Measurements from ENCODE around the gene EDC4. TPM values are rescaled to one million over a fixed set of nuclear protein-coding genes. Genes with fewer than 3 reads are reported as not detected.
A peak's percentile ranks its signal among the peaks of the same experiment; 100 is the strongest.

Gene EDC4
- total RNA-seq, 1 donor from 2014 or later: 115 TPM

DNA sequence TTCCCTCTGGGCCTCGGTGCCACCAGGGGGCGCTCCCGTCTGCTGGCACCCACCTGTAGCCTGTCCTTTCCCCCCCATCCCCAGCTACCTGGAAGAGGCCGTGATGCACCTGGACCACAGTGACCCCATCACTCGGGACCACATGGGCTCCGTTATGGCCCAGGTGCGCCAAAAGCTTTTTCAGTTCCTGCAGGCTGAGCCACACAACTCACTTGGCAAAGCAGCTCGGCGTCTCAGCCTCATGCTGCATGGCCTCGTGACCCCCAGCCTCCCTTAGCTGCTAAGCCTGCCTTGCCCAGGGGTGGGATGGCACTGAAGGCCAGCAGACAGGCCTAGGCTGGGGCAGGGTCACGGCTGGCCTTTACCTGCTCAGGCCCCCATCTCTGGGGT, 11.0 kb downstream of the EDC4 start:
- H3K27me3 Mint-ChIP-seq (ENCODE audit: insufficient read depth): no peaks in the 10 kb centered on the region
- H3K4me1 Mint-ChIP-seq (ENCODE audit: low read depth): no peaks in the 10 kb centered on the region
- DNase-seq (ENCODE audit: low spot score): peak; percentile 56
- H3K36me3 Mint-ChIP-seq (ENCODE audit: low read depth): peaks cover 37% of the 10 kb centered on the region
- H3K9me3 Mint-ChIP-seq: no peaks in the 10 kb centered on the region
- intact Hi-C loops (cut with micrococcal nuclease): loop anchor here (1.0 kb wide), 2 partner anchors 44 to 156 kb away; no protein-coding TSS in a partner anchor
- H3K4me3 Mint-ChIP-seq: no peak overlapping the region
- no peak overlapping the region for H3K27ac Mint-ChIP-seq

DNA sequence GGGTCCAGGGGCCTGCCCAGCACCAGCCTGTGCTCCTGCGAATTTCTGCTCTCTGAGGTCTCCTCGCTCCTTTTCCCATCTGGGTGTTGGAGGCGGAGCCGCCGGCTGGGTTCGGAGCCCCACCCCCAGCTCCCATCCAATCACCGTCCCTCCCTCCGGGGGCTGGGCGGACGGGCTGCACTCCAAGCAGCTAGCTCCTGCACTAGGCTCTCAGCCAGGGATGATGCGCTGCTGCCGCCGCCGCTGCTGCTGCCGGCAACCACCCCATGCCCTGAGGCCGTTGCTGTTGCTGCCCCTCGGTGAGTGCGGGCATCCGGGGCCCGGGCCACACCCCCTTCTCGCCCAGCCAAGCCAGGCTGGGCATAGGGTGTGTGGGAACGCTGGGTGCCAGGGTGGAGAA, 11.8 kb downstream of the EDC4 start, which contains the start of gene NRN1L:
Gene NRN1L, plus strand, starts transcription at position 202 of the 400 bp plus-strand sequence. Its CDS starts 19 bp downstream, at position 221.
- DNase-seq (ENCODE audit: low spot score): no peak
- Mint-ChIP-seq H3K4me3 (no peak within 1 kb of the TSS), H3K9me3 (no peaks in the 10 kb centered on the region), H3K4me1 (ENCODE audit: low read depth) (no peaks in the 10 kb centered on the region), H3K27ac (no peak within 1 kb of the TSS), H3K36me3 (ENCODE audit: low read depth) (peaks cover 29% of the 10 kb centered on the region), H3K27me3 (ENCODE audit: insufficient read depth) (no peaks in the 10 kb centered on the region)
- intact Hi-C loops (cut with micrococcal nuclease): no loop called here

DNA sequence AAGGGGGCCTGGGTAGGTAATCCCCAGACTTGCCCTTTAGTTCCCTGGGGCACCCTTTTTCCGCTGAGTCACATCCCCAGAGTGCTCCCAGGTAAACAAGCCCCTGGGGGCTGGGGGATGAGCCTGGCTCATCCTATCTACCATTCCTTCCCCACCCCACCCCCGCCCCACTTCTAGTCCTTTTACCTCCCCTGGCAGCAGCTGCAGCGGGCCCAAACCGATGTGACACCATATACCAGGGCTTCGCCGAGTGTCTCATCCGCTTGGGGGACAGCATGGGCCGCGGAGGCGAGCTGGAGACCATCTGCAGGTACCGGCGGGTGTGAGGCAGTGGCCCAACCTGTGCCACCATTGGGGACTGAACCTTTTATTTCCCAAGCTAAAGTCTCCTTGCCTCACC, 12.7 kb downstream of the EDC4 start:
- no peak overlapping the region for H3K4me3 Mint-ChIP-seq
- H3K9me3 Mint-ChIP-seq: no peaks in the 10 kb centered on the region
- no peak for DNase-seq (ENCODE audit: low spot score)
- no peak overlapping the region for H3K27ac Mint-ChIP-seq
- intact Hi-C loops (cut with micrococcal nuclease): no loop called here
- H3K27me3 Mint-ChIP-seq (ENCODE audit: insufficient read depth): no peaks in the 10 kb centered on the region
- H3K36me3 Mint-ChIP-seq (ENCODE audit: low read depth): peaks cover 23% of the 10 kb centered on the region
- no peaks in the 10 kb centered on the region for H3K4me1 Mint-ChIP-seq (ENCODE audit: low read depth)

DNA sequence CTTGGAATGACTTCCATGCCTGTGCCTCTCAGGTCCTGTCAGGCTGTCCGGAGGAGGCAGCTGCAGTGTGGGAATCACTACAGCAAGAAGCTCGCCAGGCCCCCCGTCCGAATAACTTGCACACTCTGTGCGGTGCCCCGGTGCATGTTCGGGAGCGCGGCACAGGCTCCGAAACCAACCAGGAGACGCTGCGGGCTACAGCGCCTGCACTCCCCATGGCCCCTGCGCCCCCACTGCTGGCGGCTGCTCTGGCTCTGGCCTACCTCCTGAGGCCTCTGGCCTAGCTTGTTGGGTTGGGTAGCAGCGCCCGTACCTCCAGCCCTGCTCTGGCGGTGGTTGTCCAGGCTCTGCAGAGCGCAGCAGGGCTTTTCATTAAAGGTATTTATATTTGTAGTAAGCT, 13.1 kb downstream of the EDC4 start:
- Mint-ChIP-seq H3K27ac (no peak overlapping the region), H3K9me3 (no peaks in the 10 kb centered on the region), H3K4me1 (ENCODE audit: low read depth) (no peaks in the 10 kb centered on the region), H3K36me3 (ENCODE audit: low read depth) (peaks cover 22% of the 10 kb centered on the region), H3K4me3 (no peak overlapping the region), H3K27me3 (ENCODE audit: insufficient read depth) (no peaks in the 10 kb centered on the region)
- no peak for DNase-seq (ENCODE audit: low spot score)
- intact Hi-C loops (cut with micrococcal nuclease): no loop called here

DNA sequence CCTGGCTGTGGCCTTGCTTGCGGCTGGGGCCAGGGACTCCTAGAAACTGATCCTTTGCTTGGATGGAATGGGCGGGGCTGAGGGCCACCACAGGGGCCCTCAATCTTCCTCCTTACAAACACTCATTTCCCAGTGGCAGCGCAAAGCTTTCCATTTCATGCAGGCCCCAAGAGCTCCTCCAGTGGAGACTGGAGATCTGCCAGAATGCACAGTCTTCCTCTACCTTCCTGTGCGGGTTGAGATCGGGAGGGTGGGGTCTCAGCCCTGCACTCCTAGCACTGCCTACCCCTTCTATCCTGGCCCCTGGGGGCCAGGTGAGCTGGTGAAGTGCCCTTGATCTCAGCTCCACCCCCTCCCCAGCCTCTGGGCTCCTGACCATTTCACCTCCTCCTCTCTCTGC, 13.5 kb downstream of the EDC4 start:
- H3K4me1 Mint-ChIP-seq (ENCODE audit: low read depth): no peaks in the 10 kb centered on the region
- H3K36me3 Mint-ChIP-seq (ENCODE audit: low read depth): peaks cover 18% of the 10 kb centered on the region
- intact Hi-C loops (cut with micrococcal nuclease): no loop called here
- no peak for DNase-seq (ENCODE audit: low spot score)
- H3K9me3 Mint-ChIP-seq: no peaks in the 10 kb centered on the region
- no peak overlapping the region for H3K4me3 Mint-ChIP-seq
- H3K27me3 Mint-ChIP-seq (ENCODE audit: insufficient read depth): no peaks in the 10 kb centered on the region
- H3K27ac Mint-ChIP-seq: no peak overlapping the region

DNA sequence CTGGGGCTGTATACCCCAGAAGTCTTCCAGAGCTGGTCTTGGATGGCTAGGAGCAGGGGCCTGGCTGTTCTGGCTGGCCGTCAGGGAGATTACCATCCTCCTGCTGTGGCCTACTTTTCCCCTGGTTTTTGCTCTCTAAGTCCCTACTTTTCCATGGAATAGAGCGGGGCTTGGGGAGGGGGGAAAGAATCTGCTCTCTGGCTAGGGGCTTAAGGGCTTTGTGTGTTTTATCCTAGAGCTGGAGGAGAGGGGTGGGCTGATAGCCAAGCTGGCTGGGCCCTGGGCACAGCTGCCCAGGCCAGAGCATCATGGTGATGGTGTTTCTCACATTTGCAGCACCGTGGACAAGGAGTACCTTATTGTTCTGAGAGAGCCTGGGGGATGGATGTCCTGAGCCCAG, 15.5 kb downstream of the EDC4 start:
- Mint-ChIP-seq H3K4me3 (no peak overlapping the region), H3K4me1 (ENCODE audit: low read depth) (peaks cover 8% of the 10 kb centered on the region), H3K36me3 (ENCODE audit: low read depth) (peaks cover 13% of the 10 kb centered on the region), H3K27me3 (ENCODE audit: insufficient read depth) (no peaks in the 10 kb centered on the region), H3K27ac (peak overlapping the region; percentile 12), H3K9me3 (no peaks in the 10 kb centered on the region)
- no peak for DNase-seq (ENCODE audit: low spot score)
- intact Hi-C loops (cut with micrococcal nuclease): no loop called here

DNA sequence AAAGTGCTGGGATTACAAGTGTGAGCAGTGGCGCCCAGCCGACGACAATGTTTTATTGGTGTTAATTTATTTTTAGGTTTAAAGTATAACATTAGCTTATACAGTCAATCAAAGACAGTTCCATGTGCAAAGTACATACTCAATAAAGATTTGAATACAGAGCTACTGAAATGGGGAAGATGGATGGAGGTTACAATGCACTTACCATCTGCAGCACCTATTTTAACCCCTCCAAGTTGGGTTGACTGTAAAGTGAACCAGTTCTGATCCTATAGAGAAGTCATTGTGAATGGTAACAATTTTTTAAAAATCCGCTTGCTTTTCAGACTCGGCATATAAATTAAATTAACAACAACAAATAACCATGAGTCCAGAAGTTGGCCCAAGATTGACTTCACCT, 19.5 kb downstream of the EDC4 start:
- Mint-ChIP-seq H3K4me3 (peak overlapping the region; percentile 83), H3K4me1 (ENCODE audit: low read depth) (peaks cover 20% of the 10 kb centered on the region), H3K27ac (peak overlapping the region; percentile 85), H3K36me3 (ENCODE audit: low read depth) (no peaks in the 10 kb centered on the region), H3K27me3 (ENCODE audit: insufficient read depth) (no peaks in the 10 kb centered on the region), H3K9me3 (no peaks in the 10 kb centered on the region)
- intact Hi-C loops (cut with micrococcal nuclease): loop anchor here (2.0 to 5.0 kb wide), 2 partner anchors 26 to 170 kb away; no protein-coding TSS in a partner anchor
- DNase-seq (ENCODE audit: low spot score): no peak

DNA sequence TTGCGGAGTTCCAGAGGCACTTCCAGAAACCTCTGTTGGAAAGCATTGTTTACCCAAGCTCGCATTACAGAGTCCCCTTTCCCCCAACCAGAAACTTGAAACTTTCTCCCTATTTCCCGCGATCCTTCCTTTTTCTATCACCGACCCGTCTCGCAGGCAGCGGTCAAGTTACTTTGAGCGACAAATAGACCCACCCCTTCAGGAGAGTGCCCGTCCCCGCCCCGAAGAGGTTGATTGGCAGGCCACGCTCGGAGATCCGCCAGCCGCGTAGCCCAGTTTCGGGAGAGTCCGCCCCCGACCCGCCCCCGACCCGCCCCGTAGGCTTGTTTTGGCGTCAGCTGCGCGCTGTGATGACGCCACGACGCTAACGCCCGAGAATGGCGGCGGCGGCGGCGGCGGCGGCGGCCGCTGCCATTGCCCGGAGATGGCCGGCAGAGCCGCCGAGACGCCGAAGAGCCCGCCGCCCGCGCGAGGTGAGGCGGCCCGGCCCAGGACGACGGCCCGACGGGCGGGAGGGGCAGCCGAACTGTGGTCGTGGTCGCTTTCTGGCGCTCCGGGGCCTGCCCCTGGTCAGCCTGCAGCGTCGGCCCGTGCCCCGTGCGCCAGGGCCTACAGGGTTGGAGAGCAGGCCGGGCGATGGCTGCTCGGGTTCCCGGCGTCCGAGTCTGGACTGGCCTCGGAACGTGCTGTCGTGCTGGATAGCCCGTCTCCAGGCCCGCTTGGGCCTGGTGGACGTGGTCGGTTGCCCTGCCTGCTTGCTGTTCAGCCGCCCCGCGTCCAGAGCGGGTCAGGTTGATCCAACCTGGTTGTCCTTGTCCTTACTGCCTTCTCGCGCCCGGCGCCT, 20.3 kb downstream of the EDC4 start, which contains the start of gene PSKH1:
Gene PSKH1, plus strand, starts transcription at position 356 of the 844 bp plus-strand sequence. CDS start 15,496 bp downstream, outside the sequence.
- no peaks in the 10 kb centered on the region for H3K36me3 Mint-ChIP-seq (ENCODE audit: low read depth)
- intact Hi-C loops (cut with micrococcal nuclease): loop anchor here (1.0 to 5.0 kb wide), 13 partner anchors 20 to 372 kb away; partner anchors contain the start of genes ACD, DDX28, DUS2 and EDC4
- H3K27me3 Mint-ChIP-seq (ENCODE audit: insufficient read depth): no peaks in the 10 kb centered on the region
- H3K4me3 Mint-ChIP-seq: peak within 1 kb of the TSS; percentile 98
- peaks cover 20% of the 10 kb centered on the region for H3K4me1 Mint-ChIP-seq (ENCODE audit: low read depth)
- no peaks in the 10 kb centered on the region for H3K9me3 Mint-ChIP-seq
- peak within 1 kb of the TSS; percentile 96 for H3K27ac Mint-ChIP-seq
- DNase-seq (ENCODE audit: low spot score): peak; percentile 88

DNA sequence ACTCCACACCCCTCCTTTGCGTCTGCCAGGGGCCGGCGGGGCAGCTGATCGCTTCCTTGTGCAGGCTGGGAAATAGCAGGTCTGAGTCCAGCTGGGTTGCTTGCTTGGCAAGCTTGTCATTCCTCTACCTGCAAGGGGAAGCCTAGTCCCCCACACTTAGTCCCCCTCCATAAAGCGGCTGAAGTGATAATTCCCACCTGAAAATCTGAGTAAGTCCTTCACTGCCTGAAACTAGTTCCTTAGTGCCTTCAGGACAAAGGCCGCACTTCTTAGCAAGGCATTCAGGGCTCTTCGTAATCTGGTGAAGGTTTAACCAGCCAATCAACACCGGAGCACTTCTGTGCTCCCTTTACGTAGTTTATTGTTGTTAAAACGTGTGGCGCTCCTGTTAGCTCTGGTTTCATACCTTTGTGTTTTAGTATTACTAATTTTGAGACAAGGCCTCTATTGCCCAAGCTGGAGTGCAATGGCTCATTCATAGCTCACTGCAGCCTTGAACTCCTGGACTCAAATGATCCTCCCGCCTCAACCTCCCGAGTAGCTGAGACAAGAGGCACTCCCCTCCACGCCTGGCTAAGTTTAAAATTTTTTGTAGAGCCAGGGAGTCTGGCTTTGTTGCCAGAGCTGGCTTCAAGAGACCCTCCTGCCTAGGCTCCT, 21.0 kb downstream of the EDC4 start:
- Mint-ChIP-seq H3K4me3 (peak overlapping the region; percentile 98), H3K36me3 (ENCODE audit: low read depth) (no peaks in the 10 kb centered on the region), H3K27ac (peak overlapping the region; percentile 96), H3K9me3 (no peaks in the 10 kb centered on the region), H3K27me3 (ENCODE audit: insufficient read depth) (no peaks in the 10 kb centered on the region), H3K4me1 (ENCODE audit: low read depth) (peaks cover 20% of the 10 kb centered on the region)
- DNase-seq (ENCODE audit: low spot score): no peak
- intact Hi-C loops (cut with micrococcal nuclease): loop anchor here (1.0 to 5.0 kb wide), 13 partner anchors 21 to 373 kb away; partner anchors contain the start of genes ACD, DDX28, DUS2 and EDC4

DNA sequence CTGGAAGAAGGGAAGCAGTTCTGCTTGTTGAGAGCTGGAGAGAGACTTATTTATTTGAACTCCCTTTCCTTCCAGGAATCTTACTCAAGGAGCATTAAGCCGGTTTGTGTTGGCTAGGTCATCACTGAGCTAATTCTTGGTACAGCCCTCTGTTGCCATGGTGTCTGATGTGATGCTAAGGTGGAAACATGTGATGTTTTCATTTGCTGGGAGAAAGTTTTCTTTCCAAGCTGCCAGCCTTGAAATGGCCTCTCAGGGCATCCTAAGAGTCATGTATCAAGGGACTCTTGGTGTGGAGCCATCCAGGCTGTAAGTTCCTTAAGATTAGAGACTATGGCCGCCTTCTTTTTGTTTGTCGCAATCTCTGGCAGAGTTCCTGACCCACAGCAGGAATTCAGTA, 24.4 kb downstream of the EDC4 start:
- Mint-ChIP-seq H3K4me1 (ENCODE audit: low read depth) (peaks cover 20% of the 10 kb centered on the region), H3K27ac (no peak overlapping the region), H3K9me3 (no peaks in the 10 kb centered on the region), H3K27me3 (ENCODE audit: insufficient read depth) (no peaks in the 10 kb centered on the region), H3K36me3 (ENCODE audit: low read depth) (no peaks in the 10 kb centered on the region), H3K4me3 (no peak overlapping the region)
- intact Hi-C loops (cut with micrococcal nuclease): no loop called here
- DNase-seq (ENCODE audit: low spot score): no peak

DNA sequence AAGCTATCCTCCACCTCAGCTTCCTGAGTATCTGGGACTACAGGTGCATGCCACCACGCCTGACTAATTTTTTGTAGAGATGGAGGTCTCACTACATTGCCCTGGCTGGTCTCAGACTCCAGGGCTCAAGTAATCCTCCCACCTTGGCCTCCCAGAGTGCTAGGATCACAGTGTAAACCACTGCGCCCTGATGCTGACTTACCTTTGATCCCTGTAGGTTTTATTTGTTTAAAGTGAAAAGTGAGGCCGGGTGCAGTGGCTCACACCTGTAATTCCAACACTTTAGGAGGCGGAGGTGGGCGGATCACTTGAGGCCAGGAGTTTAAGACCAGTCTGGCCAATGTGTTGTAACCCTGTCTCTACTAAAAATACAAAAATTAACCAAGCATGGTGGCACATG, 28.9 kb downstream of the EDC4 start:
- Mint-ChIP-seq H3K27me3 (ENCODE audit: insufficient read depth) (no peaks in the 10 kb centered on the region), H3K4me1 (ENCODE audit: low read depth) (no peaks in the 10 kb centered on the region), H3K4me3 (no peak overlapping the region), H3K9me3 (no peaks in the 10 kb centered on the region), H3K36me3 (ENCODE audit: low read depth) (peaks cover 9% of the 10 kb centered on the region), H3K27ac (no peak overlapping the region)
- no peak for DNase-seq (ENCODE audit: low spot score)
- intact Hi-C loops (cut with micrococcal nuclease): no loop called here

DNA sequence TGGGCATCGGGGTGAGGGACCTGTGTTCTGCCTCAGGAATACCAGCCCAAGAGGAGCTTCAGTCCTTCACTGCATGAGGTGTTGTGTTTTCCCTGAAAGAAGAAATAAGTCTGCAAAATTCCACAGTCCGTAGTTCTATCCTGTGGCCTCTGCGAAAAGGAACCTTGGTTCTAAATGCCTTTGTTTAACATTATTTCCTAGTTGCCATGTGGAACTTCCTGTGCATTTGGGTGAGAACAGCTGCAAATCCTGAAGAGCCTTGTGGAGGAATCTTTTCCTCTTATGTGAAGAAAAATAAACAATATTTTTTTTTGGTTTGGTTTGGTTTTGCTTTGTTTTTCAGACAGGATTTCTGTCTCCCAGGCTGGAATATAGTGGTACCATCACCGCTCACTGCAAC, 30.0 kb downstream of the EDC4 start:
- H3K27me3 Mint-ChIP-seq (ENCODE audit: insufficient read depth): no peaks in the 10 kb centered on the region
- H3K36me3 Mint-ChIP-seq (ENCODE audit: low read depth): peaks cover 11% of the 10 kb centered on the region
- H3K9me3 Mint-ChIP-seq: no peaks in the 10 kb centered on the region
- H3K4me1 Mint-ChIP-seq (ENCODE audit: low read depth): no peaks in the 10 kb centered on the region
- no peak for DNase-seq (ENCODE audit: low spot score)
- H3K27ac Mint-ChIP-seq: no peak overlapping the region
- no peak overlapping the region for H3K4me3 Mint-ChIP-seq
- intact Hi-C loops (cut with micrococcal nuclease): no loop called here

All from activated T-helper 1 cell treated with anti-CD3 and anti-CD28 coated beads, Interleukin-12 subunit alpha, Interleukin-12 subunit beta, Interleukin-2, Interleukin-4 antibody, amounts not matched to agents 30 ng/mL and 10 ng/mL and 1 ng/mL, durations not matched to agents 14 hours and 24 hours and 36 hours (primary cell).